ENCODE results near the gene SMARCAL1. TPM values are rescaled to one million over a fixed set of nuclear protein-coding genes. Genes with fewer than 3 reads are reported as not detected.

The SMARCAL1 gene
- total RNA-seq, 2 experiments from 2014 or later, result 6.3 TPM

- Mint-ChIP-seq H3K27ac (no peak overlapping the region), H3K36me3 (ENCODE audit: low read depth) (no peaks in the 10 kb centered on the region), H3K9me3 (no peaks in the 10 kb centered on the region), H3K4me1 (ENCODE audit: low read depth) (peaks cover 4% of the 10 kb centered on the region), H3K4me3 (no peak overlapping the region), H3K27me3 (no peaks in the 10 kb centered on the region)
- no peak for DNase-seq
- no peak for ATAC-seq (ENCODE audit: poor library complexity)
- ChIA-PET CTCF (no interaction called here), POLR2A (no interaction called here)
- Histone ChIP-seq H3K4me1 (ENCODE audit: insufficient read depth, low read length) (peaks cover 2% of the 10 kb centered on the region), H3K36me3 (ENCODE audit: insufficient read depth, low read length) (no peaks in the 10 kb centered on the region), H3K27ac (ENCODE audit: low read depth in 1 of 2, low read length in 2 of 2) (no peak overlapping the region), H3K27me3 (ENCODE audit: control insufficient read depth in 1 of 2, insufficient read depth in 2 of 2, low read length in 2 of 2) (no peaks in the 10 kb centered on the region), H3K9me3 (ENCODE audit: control insufficient read depth in 1 of 2, insufficient read depth in 1 of 2, low read length in 2 of 2) (no peaks in the 10 kb centered on the region), H3K4me3 (ENCODE audit: low read length) (no peak overlapping the region)
- intact Hi-C loops (cut with DNase I, micrococcal nuclease), result no loop called here
- no peak for TF ChIP-seq CTCF (IDR thresholded peaks at IDR 0.05)
Observed at GRCh38 chr2:216402751-216403150, 9.5 kb upstream of the SMARCAL1 start.

DNA sequence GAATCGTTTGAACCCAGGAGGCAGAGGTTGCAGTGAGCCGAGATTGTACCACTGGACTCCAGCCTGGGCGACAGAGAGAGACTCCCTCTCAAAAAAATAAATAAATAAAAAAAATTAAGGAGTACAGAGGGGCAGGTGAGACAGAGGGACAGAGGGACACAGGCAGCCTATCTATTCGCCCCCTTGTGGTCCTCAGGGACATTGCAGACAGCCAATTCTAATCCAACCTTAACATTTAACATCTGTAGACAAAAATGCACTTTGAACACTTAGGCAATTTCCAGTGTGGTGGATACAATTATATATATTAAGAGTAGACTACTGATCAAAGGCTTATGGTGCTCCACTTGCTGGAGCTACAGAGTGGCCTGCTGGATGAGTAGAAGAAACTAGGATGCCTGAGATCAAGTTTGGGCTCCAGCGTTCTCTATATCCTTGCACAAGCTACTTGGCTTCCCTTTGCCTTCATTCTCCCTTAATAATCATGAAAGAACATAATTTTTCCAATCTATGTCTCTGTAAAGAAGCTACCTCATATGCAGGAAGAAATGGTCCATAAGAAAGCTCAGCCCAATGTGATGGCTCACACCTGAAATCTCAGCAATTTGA is 8.2 kb upstream of the SMARCAL1 start:
- DNase-seq, result peak in 13 of 14 experiments; percentile 15 to 72 (median 41)
- no peak overlapping the region for H3K4me3 Mint-ChIP-seq
- H3K27ac Mint-ChIP-seq, result no peak overlapping the region
- Histone ChIP-seq H3K27me3 (ENCODE audit: control insufficient read depth in 1 of 2, insufficient read depth in 2 of 2, low read length in 2 of 2) (no peaks in the 10 kb centered on the region), H3K27ac (ENCODE audit: low read depth in 1 of 2, low read length in 2 of 2) (no peak overlapping the region), H3K36me3 (ENCODE audit: insufficient read depth, low read length) (no peaks in the 10 kb centered on the region), H3K4me1 (ENCODE audit: insufficient read depth, low read length) (peaks cover 2% of the 10 kb centered on the region), H3K4me3 (ENCODE audit: low read length) (no peak overlapping the region), H3K9me3 (ENCODE audit: control insufficient read depth in 1 of 2, insufficient read depth in 1 of 2, low read length in 2 of 2) (no peaks in the 10 kb centered on the region)
- TF ChIP-seq CTCF (IDR thresholded peaks at IDR 0.05), result peak; percentile 79
- no peaks in the 10 kb centered on the region for H3K27me3 Mint-ChIP-seq
- no peaks in the 10 kb centered on the region for H3K36me3 Mint-ChIP-seq (ENCODE audit: low read depth)
- ChIA-PET CTCF (interaction anchor here (0.7 to 1.2 kb wide), 5 partner anchors 24 to 294 kb away, joined by 3 to 4 read pairs (median 4); no protein-coding TSS in a partner anchor), POLR2A (interaction anchor here (0.5 to 1.4 kb wide), 4 partner anchors 8 to 55 kb away, joined by 3 read pairs; partner anchors contain the start of gene SMARCAL1)
- H3K4me1 Mint-ChIP-seq (ENCODE audit: low read depth), result peaks cover 4% of the 10 kb centered on the region
- no peaks in the 10 kb centered on the region for H3K9me3 Mint-ChIP-seq
- intact Hi-C loops (cut with DNase I, micrococcal nuclease), result loop anchor here (1.0 to 2.0 kb wide), 3 partner anchors 49 to 181 kb away; no protein-coding TSS in a partner anchor
- ATAC-seq (ENCODE audit: poor library complexity), result peak; percentile 72

DNA sequence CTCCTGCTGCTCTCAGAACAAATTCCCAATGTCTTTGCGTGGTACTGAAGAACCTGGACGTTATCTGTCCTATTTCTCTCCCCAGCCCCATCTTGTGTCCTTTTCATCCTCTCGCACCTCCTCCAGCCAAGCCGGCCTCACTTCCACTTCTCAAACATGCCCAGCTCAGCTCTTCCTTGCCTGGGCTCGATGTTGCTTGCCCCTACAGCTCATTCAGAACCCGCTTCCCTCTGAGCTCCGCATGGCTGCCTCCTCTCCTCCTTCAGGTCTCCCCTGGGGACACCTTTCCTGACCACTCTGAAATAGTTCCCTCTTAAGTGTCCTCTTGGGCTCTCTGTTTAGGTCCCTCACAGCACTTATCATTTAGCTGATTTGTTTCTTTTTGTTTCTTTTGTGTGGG is 6.7 kb upstream of the SMARCAL1 start:
- intact Hi-C loops (cut with DNase I, micrococcal nuclease), result loop anchor here (2.0 kb wide), 2 partner anchors 51 to 183 kb away; no protein-coding TSS in a partner anchor
- no peak for ATAC-seq (ENCODE audit: poor library complexity)
- H3K4me1 ChIP-seq (ENCODE audit: insufficient read depth, low read length), result peaks cover 2% of the 10 kb centered on the region
- H3K9me3 Mint-ChIP-seq, result no peaks in the 10 kb centered on the region
- no peaks in the 10 kb centered on the region for H3K36me3 ChIP-seq (ENCODE audit: insufficient read depth, low read length)
- no peaks in the 10 kb centered on the region for H3K36me3 Mint-ChIP-seq (ENCODE audit: low read depth)
- no peak overlapping the region for H3K27ac Mint-ChIP-seq
- H3K27me3 ChIP-seq (ENCODE audit: control insufficient read depth in 1 of 2, insufficient read depth in 2 of 2, low read length in 2 of 2), result no peaks in the 10 kb centered on the region
- no peaks in the 10 kb centered on the region for H3K9me3 ChIP-seq (ENCODE audit: control insufficient read depth in 1 of 2, insufficient read depth in 1 of 2, low read length in 2 of 2)
- H3K27ac ChIP-seq (ENCODE audit: low read depth in 1 of 2, low read length in 2 of 2), result no peak overlapping the region
- POLR2A ChIA-PET, result no interaction called here
- CTCF ChIA-PET, result no interaction called here
- no peak overlapping the region for H3K4me3 Mint-ChIP-seq
- H3K27me3 Mint-ChIP-seq, result no peaks in the 10 kb centered on the region
- H3K4me1 Mint-ChIP-seq (ENCODE audit: low read depth), result peaks cover 4% of the 10 kb centered on the region
- DNase-seq, result no peak
- no peak for TF ChIP-seq CTCF (IDR thresholded peaks at IDR 0.05)
- no peak overlapping the region for H3K4me3 ChIP-seq (ENCODE audit: low read length)
